HUES48 (cell line): ENCODE results near the gene RHOXF2B.
"Not testable (repeated sequence)": the region's sequence is repeated elsewhere in the genome, so short reads cannot be mapped to it uniquely, and the experiment has no call there.

Source experiments
- H3K27ac ChIP-seq: one replicate; pipeline ENCODE4 v1.7.0; 2013; ENCODE audit warnings: low read depth, low read length, inconsistent platforms
- H3K27me3 ChIP-seq: 2 replicates; pipeline ENCODE4 v1.6.1; 2013; ENCODE audit warnings: mild to moderate bottlenecking, low read length; ENCODE audit not compliant: control insufficient read depth, insufficient read depth
- H3K36me3 ChIP-seq: 2 replicates; pipeline ENCODE4 v1.6.1; 2013; ENCODE audit warnings: low read length; ENCODE audit not compliant: control insufficient read depth, insufficient read depth
- H3K4me1 ChIP-seq: 2 replicates; pipeline ENCODE4 v1.6.1; 2013; ENCODE audit warnings: mild to moderate bottlenecking, low read length; ENCODE audit not compliant: control insufficient read depth, insufficient read depth
- H3K4me3 ChIP-seq: 2 replicates; pipeline ENCODE4 v1.5.1; 2013; ENCODE audit warnings: mild to moderate bottlenecking, low read depth, low read length
- H3K9ac ChIP-seq: 2 replicates; pipeline ENCODE4 v1.6.1; 2013; ENCODE audit warnings: mild to moderate bottlenecking, low read depth, low read length, moderate library complexity
- H3K9me3 ChIP-seq: 2 replicates; pipeline ENCODE4 v1.6.1; 2013; ENCODE audit warnings: low read length; ENCODE audit not compliant: control insufficient read depth, insufficient read depth

RHOXF2B gene

GRCh38 chrX:120077590-120077989, at the start of gene RHOXF2B:
Gene RHOXF2B (minus strand): TSS chrX:120077690. CDS start chrX:120077552, 138 bp downstream.
- H3K4me1 ChIP-seq, H3K9ac ChIP-seq, H3K27me3 ChIP-seq, H3K27ac ChIP-seq, H3K36me3 ChIP-seq, H3K4me3 ChIP-seq, H3K9me3 ChIP-seq: not testable (repeated sequence)

- Histone ChIP-seq H3K9ac (no peak overlapping the region), H3K4me3 (no peak overlapping the region), H3K36me3 (no peaks in the 10 kb centered on the region)
These were observed 48.0 kb upstream of the RHOXF2B start for GRCh38 chrX:120125444-120125843.

GRCh38 chrX:120120223-120120622, 42.7 kb upstream of the RHOXF2B start:
- Histone ChIP-seq H3K27me3 (no peaks in the 10 kb centered on the region), H3K9ac (no peak overlapping the region), H3K4me1 (no peaks in the 10 kb centered on the region), H3K4me3 (no peak overlapping the region), H3K36me3 (no peaks in the 10 kb centered on the region), H3K9me3 (no peaks in the 10 kb centered on the region), H3K27ac (no peak overlapping the region)

More at GRCh38 chrX:120125444-120125843, 48.0 kb upstream of the RHOXF2B start:
- Histone ChIP-seq H3K9me3 (0 out of 2 replicates have a peak, but pooled peaks cover 3% of the 10 kb centered on the region), H3K27me3 (no peaks in the 10 kb centered on the region), H3K4me1 (peaks cover 4% of the 10 kb centered on the region; the same call in 1 of the 2 replicates), H3K27ac (no peak overlapping the region)

- H3K27me3 ChIP-seq: no peaks in the 10 kb centered on the region
- no peaks in the 10 kb centered on the region for H3K9me3 ChIP-seq
- H3K27ac ChIP-seq: no peak within 1 kb of the TSS
- H3K4me3 ChIP-seq: no peak within 1 kb of the TSS
- H3K4me1 ChIP-seq: no peaks in the 10 kb centered on the region
- no peak within 1 kb of the TSS for H3K9ac ChIP-seq
- H3K36me3 ChIP-seq: no peaks in the 10 kb centered on the region
These were observed 38.0 kb upstream of the RHOXF2B start, which contains the start of gene RHOXF1 for GRCh38 chrX:120115438-120115963. Gene RHOXF1 (minus strand): TSS chrX:120115913. CDS start chrX:120115862, 51 bp downstream.

- no peak overlapping the region for H3K9ac ChIP-seq
- no peaks in the 10 kb centered on the region for H3K27me3 ChIP-seq
- peaks cover 5% of the 10 kb centered on the region for H3K9me3 ChIP-seq
- no peak overlapping the region for H3K4me3 ChIP-seq
- H3K27ac ChIP-seq: no peak overlapping the region
- H3K36me3 ChIP-seq: no peaks in the 10 kb centered on the region
- no peaks in the 10 kb centered on the region for H3K4me1 ChIP-seq
These were observed 34.1 kb upstream of the RHOXF2B start for GRCh38 chrX:120111611-120112010.

- Histone ChIP-seq H3K9me3 (peaks cover 9% of the 10 kb centered on the region), H3K9ac (no peak overlapping the region), H3K27me3 (no peaks in the 10 kb centered on the region), H3K4me3 (no peak overlapping the region), H3K27ac (no peak overlapping the region), H3K36me3 (no peaks in the 10 kb centered on the region), H3K4me1 (no peaks in the 10 kb centered on the region)
These were observed 31.9 kb upstream of the RHOXF2B start for GRCh38 chrX:120109378-120109777.

GRCh38 chrX:120104707-120105106, 27.2 kb upstream of the RHOXF2B start:
- peaks cover 27% of the 10 kb centered on the region for H3K9me3 ChIP-seq
- not testable (repeated sequence) for H3K9ac ChIP-seq, H3K4me1 ChIP-seq, H3K4me3 ChIP-seq, H3K27ac ChIP-seq, H3K36me3 ChIP-seq, H3K27me3 ChIP-seq

- H3K27ac ChIP-seq, H3K36me3 ChIP-seq, H3K4me3 ChIP-seq, H3K4me1 ChIP-seq, H3K9ac ChIP-seq, H3K27me3 ChIP-seq: not testable (repeated sequence)
- H3K9me3 ChIP-seq: peaks cover 22% of the 10 kb centered on the region
These were observed 23.6 kb upstream of the RHOXF2B start for GRCh38 chrX:120101057-120101456.

- H3K9me3 ChIP-seq: no peaks in the 10 kb centered on the region
- no peaks in the 10 kb centered on the region for H3K27me3 ChIP-seq
- no peak overlapping the region for H3K9ac ChIP-seq
- H3K36me3 ChIP-seq: no peaks in the 10 kb centered on the region
- H3K4me1 ChIP-seq: peaks cover 7% of the 10 kb centered on the region; the same call in 1 of the 2 replicates
- no peak overlapping the region for H3K4me3 ChIP-seq
- H3K27ac ChIP-seq: no peak overlapping the region
These were observed 12.7 kb upstream of the RHOXF2B start for GRCh38 chrX:120090208-120090607.

GRCh38 chrX:120087289-120088017, 10.0 kb upstream of the RHOXF2B start:
- H3K9ac ChIP-seq: no peak overlapping the region
- no peak overlapping the region for H3K27ac ChIP-seq
- peaks cover 7% of the 10 kb centered on the region; the same call in 1 of the 2 replicates for H3K4me1 ChIP-seq
- no peaks in the 10 kb centered on the region for H3K36me3 ChIP-seq
- H3K9me3 ChIP-seq: no peaks in the 10 kb centered on the region
- no peaks in the 10 kb centered on the region for H3K27me3 ChIP-seq
- no peak overlapping the region for H3K4me3 ChIP-seq

GRCh38 chrX:120085553-120086185, 8.2 kb upstream of the RHOXF2B start:
- H3K36me3 ChIP-seq, H3K27me3 ChIP-seq, H3K4me1 ChIP-seq, H3K27ac ChIP-seq, H3K9me3 ChIP-seq, H3K4me3 ChIP-seq, H3K9ac ChIP-seq: not testable (repeated sequence)
